Fibroblast of villous mesenchyme (primary cell): ENCODE measurements around the gene SLC38A1. TPM values are rescaled to one million over a fixed set of nuclear protein-coding genes. Genes with fewer than 3 reads are reported as not detected.

ENCODE experiments used
- DNase-seq: peaks from one replicate; pipeline ENCODE4 v3.0.0-alpha.2; 2010; ENCODE audit warnings: low read depth
- H3K4me3 ChIP-seq: 2 replicates; pipeline ENCODE4 v1.5.1; 2011; ENCODE audit warnings: low read depth, mild to moderate bottlenecking, low read length
- CTCF ChIP-seq: IDR thresholded peaks from 2 replicates; pipeline ENCODE4 v1.5.1; 2012; ENCODE audit warnings: low read depth, mild to moderate bottlenecking, low read length; ENCODE audit not compliant: insufficient read depth
- total RNA-seq: library from RNA; depleted of rRNA; stranded (reverse); fragments of >200 nt; gene quantifications from 2 replicates; pipeline ENCODE4 v1.2.3, GENCODE V29; 2012

SLC38A1 gene
- total RNA-seq, 1 donor = 149 TPM

DNA sequence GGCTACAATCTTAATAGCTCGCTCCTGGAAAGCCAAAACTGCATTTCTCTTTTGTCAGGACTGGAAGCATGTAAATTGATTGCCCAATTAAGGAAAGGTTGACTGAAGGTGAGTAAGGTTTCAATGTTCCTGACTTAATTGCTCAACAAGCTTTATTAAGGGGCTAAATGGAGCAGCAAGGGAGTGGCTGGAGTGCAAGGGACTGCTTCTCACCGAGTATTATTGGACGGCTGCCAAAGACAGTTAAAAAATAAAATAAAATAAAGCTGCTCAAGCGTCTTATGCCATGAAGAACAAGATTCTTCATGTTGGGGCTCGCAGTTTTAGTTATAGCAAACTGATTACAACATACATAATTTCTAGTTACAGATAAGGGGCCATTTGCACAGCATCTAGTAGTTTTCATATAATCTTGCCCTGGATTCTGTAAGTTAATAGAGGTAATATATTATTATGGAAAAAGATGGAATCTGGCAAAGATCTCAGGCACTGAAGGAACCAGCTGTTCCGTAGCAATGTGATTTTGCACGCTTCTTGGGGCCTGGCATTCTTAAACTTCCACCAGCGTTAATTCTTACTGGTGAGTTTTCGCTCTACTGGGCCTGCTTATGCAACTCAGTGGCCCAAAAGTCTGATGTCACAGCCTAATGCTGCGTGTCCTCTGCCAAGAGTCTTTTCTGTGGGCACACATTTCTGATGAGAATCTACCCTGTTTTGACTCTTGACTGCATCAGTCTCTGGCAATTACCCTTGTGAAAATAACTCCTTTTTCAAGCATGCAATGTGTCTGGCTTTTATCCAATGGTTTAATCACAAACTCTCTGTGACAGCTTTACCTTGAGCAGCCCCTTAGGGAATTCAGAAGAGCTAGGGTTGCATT, 108.5 kb downstream of the SLC38A1 start:
- TF ChIP-seq CTCF = no peak
- DNase-seq = peak; percentile 84
- H3K4me3 ChIP-seq = no peak overlapping the region

- no peak for TF ChIP-seq CTCF
- no peak overlapping the region for H3K4me3 ChIP-seq
- DNase-seq = no peak
Observed at GRCh38 chr12:46159309-46159901, 109.4 kb downstream of the SLC38A1 start.

DNA sequence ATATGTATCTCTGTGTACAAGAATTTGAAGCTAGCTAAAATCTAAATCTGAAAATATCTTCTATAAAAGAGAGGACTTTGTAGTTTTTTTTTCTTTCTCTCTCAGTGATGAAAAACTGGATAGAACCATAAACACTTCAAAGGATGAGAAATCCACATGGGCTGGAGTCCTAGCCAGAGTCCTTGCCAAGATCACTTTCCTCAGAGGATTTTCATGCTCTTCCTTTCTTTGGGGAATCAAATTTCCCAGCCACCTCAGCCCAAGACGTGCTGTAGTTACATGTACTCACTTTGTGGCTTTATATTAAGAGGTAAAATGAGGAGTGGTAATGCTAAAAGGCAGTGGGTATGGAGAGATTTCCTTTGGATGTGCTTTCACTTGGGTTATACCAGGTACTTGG, 110.3 kb downstream of the SLC38A1 start:
- no peak for DNase-seq
- TF ChIP-seq CTCF = no peak
- no peak overlapping the region for H3K4me3 ChIP-seq

- peak; percentile 82 for DNase-seq
- TF ChIP-seq CTCF = no peak
- no peak overlapping the region for H3K4me3 ChIP-seq
Observed at GRCh38 chr12:46154221-46154985, 114.4 kb downstream of the SLC38A1 start.

DNA sequence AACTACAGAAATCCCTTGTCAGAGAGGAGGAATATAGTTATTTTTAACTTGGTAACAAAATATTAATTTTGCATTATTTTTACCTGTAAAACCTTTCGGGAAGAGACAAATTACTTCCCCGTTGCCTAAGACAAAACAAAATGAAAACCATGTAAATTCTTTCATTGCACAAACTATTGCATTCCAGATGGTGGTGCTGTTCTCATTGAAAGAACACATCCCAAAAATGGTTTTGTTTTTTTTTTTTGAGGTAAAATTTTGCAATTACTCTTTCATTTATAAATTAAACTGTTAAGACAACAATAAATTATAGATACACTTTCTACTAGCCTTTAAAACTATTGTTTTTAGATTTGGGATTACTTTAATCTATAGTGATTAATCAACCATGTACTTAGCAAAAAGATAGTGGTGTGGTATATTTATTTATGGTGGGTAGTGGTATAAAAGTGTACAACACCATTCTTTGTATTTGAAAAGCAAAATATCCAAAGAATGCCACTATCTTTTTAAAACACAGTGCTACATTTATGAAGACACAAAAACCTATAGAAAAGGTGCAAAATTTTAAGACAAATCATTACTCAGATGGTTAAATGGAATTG, 115.5 kb downstream of the SLC38A1 start:
- TF ChIP-seq CTCF = peak; percentile 63
- peak; percentile 55 for DNase-seq
- no peak overlapping the region for H3K4me3 ChIP-seq

- no peak for TF ChIP-seq CTCF
- DNase-seq = no peak
- H3K4me3 ChIP-seq = no peak overlapping the region
Observed at GRCh38 chr12:46152456-46152855, 116.4 kb downstream of the SLC38A1 start.
